ENCODE results near the gene RFK. TPM values are rescaled to one million over a fixed set of nuclear protein-coding genes. Genes with fewer than 3 reads are reported as not detected.
A peak's percentile ranks its signal among the peaks of the same experiment; 100 is the strongest.

The RFK gene
- total and polyA plus RNA-seq, 2 of the 13 experiments (the other 11 are each of a cell fraction or from before 2014, with no cell fraction given), result 18.2 to 37.2 TPM

- TF ChIP-seq ARID4A (CRISPR knock-in tag; IDR thresholded peaks at IDR 0.05; ENCODE audit: borderline replicate concordance), result peak; percentile 69; the same call in 1 of the 2 replicates
- no peak for TF ChIP-seq TRIM22 (IDR thresholded peaks at IDR 0.05)
- peak in 1 of 2 experiments; percentile 60; a peak in 3 of 4 replicates for TF ChIP-seq POLR2A (IDR thresholded peaks at IDR 0.05; ENCODE audit: insufficient read depth in 1 of 2, low read depth in 2 of 2, low read length in 2 of 2)
- no peak for TF ChIP-seq SNAI1 (CRISPR knock-in tag; IDR thresholded peaks at IDR 0.05; ENCODE audit: borderline replicate concordance)
- TF ChIP-seq KLF11 (CRISPR knock-in tag; IDR thresholded peaks at IDR 0.05), result no peak
- peak; percentile 74; the same call in 1 of the 2 replicates for TF ChIP-seq ZNF891 (CRISPR knock-in tag; IDR thresholded peaks at IDR 0.05)
- TF ChIP-seq PHF5A (CRISPR knock-in tag; IDR thresholded peaks at IDR 0.05; ENCODE audit: low read depth, unreplicated experiment), result no peak
- no peak for TF ChIP-seq MATR3 (CRISPR knock-in tag; IDR thresholded peaks at IDR 0.05)
- TF ChIP-seq TBX2 (CRISPR knock-in tag; IDR thresholded peaks at IDR 0.05; ENCODE audit: borderline replicate concordance), result peak; percentile 64
- TF ChIP-seq USF2 (IDR thresholded peaks at IDR 0.05; ENCODE audit: low read depth, low read length), result no peak
- TF ChIP-seq USF2 (CRISPR knock-in tag; IDR thresholded peaks at IDR 0.05; ENCODE audit: borderline replicate concordance), result no peak
- TF ChIP-seq KDM1A (CRISPR knock-in tag; IDR thresholded peaks at IDR 0.05), result 0 out of 2 replicates have a peak, but pooled peaks have one; percentile 20
- peak; percentile 63 for TF ChIP-seq POLR2AphosphoS5 (IDR thresholded peaks at IDR 0.05; ENCODE audit: low read depth, low read length)
- TF ChIP-seq PLSCR1 (CRISPR knock-in tag; IDR thresholded peaks at IDR 0.05; ENCODE audit: borderline replicate concordance), result no peak
- TF ChIP-seq SYNCRIP (IDR thresholded peaks at IDR 0.05; ENCODE audit: insufficient read depth, low read depth, low read length), result no peak
- no peak for TF ChIP-seq ZNF468 (CRISPR knock-in tag; IDR thresholded peaks at IDR 0.05)
- TF ChIP-seq TBP (CRISPR knock-in tag; IDR thresholded peaks at IDR 0.05), result no peak
- no peak for TF ChIP-seq SP1 (IDR thresholded peaks at IDR 0.05)
- TF ChIP-seq SP1 (CRISPR knock-in tag; IDR thresholded peaks at IDR 0.05), result peak; percentile 83
- no peak for TF ChIP-seq TCF12 (IDR thresholded peaks at IDR 0.05)
- peak; percentile 93; the same call in 1 of the 2 replicates for TF ChIP-seq TCF12 (CRISPR knock-in tag; IDR thresholded peaks at IDR 0.05)
- TF ChIP-seq KMT2A (CRISPR knock-in tag; IDR thresholded peaks at IDR 0.05), result 0 out of 2 replicates have a peak, but pooled peaks have one; percentile 30
Observed at GRCh38 chr9:76394195-76394959, at the start of gene RFK (continued).

Measured in HepG2 (cell line).